HepG2 (cell line): ENCODE results near the gene C22orf31. TPM values are rescaled to one million over a fixed set of nuclear protein-coding genes. Genes with fewer than 3 reads are reported as not detected.

ENCODE experiments used
- AGO1 ChIP-seq: fragments of 200-400 bp; formaldehyde crosslinking; IDR thresholded peaks from 2 replicates; pipeline ENCODE4 v1.6.1; 2017; ENCODE audit warnings: mild to moderate bottlenecking, low read depth, low read length, moderate library complexity; ENCODE audit not compliant: poor library complexity, severe bottlenecking
- CEBPG ChIP-seq: IDR thresholded peaks from 2 replicates; pipeline ENCODE4 v1.6.1; 2016
- FOSL1 ChIP-seq: sonication (generic); formaldehyde crosslinking; IDR thresholded peaks from 2 replicates; pipeline ENCODE4 v1.9.0; 2021; ENCODE audit warnings: missing genetic modification reagents, borderline replicate concordance
- GPN1 ChIP-seq: sonication (generic); formaldehyde crosslinking; IDR thresholded peaks from 2 replicates; pipeline ENCODE4 v1.5.1; 2020; ENCODE audit warnings: missing genetic modification reagents, borderline replicate concordance
- HOXA3 ChIP-seq: sonication (generic); formaldehyde crosslinking; IDR thresholded peaks from 2 replicates; pipeline ENCODE4 v1.5.0; 2020; ENCODE audit warnings: missing genetic modification reagents
- MXD1 ChIP-seq: sonication (generic); formaldehyde crosslinking; IDR thresholded peaks from 2 replicates; pipeline ENCODE4 v1.4.0; 2020; ENCODE audit warnings: mild to moderate bottlenecking, missing genetic modification reagents
- NFRKB ChIP-seq: fragments of 450-650 bp; IDR thresholded peaks from 2 replicates; pipeline ENCODE4 v1.6.1; 2017
- PHF5A ChIP-seq: IDR thresholded peaks from one replicate; pipeline ENCODE4 v1.6.1; 2018; ENCODE audit warnings: low read depth, missing genetic modification reagents; ENCODE audit not compliant: unreplicated experiment
- PPARG ChIP-seq: conservative IDR thresholded peaks from 2 replicates; pipeline ENCODE4 v1.6.1; 2016; ENCODE audit warnings: missing biosample characterization, missing genetic modification reagents
- RAD21 ChIP-seq: fragments of 450-650 bp; formaldehyde crosslinking; IDR thresholded peaks from 2 replicates; pipeline ENCODE4 v1.5.0; 2020; ENCODE audit warnings: mild to moderate bottlenecking
- RFX5 ChIP-seq: IDR thresholded peaks from 2 replicates; pipeline ENCODE4 v1.6.1; 2011; ENCODE audit warnings: low read depth, low read length, improper control_type of control experiment
- SKI ChIP-seq: fragments of 450-650 bp; IDR thresholded peaks from one replicate; pipeline ENCODE4 v1.6.1; 2018; ENCODE audit warnings: mild to moderate bottlenecking; ENCODE audit not compliant: partially characterized antibody
- TIGD3 ChIP-seq: sonication (generic); formaldehyde crosslinking; IDR thresholded peaks from 2 replicates; pipeline ENCODE4 v1.5.1; 2020; ENCODE audit warnings: mild to moderate bottlenecking, missing genetic modification reagents, borderline replicate concordance
- ZNF253 ChIP-seq: sonication (generic); formaldehyde crosslinking; IDR thresholded peaks from 2 replicates; pipeline ENCODE4 v1.8.0; 2022; ENCODE audit warnings: mild to moderate bottlenecking, missing genetic modification reagents, borderline replicate concordance
- ZNF333 ChIP-seq: sonication (generic); formaldehyde crosslinking; IDR thresholded peaks from 2 replicates; pipeline ENCODE4 v1.4.0; 2020; ENCODE audit warnings: mild to moderate bottlenecking, missing genetic modification reagents, borderline replicate concordance
- ZNF430 ChIP-seq: sonication (generic); formaldehyde crosslinking; IDR thresholded peaks from 2 replicates; pipeline ENCODE4 v1.9.0; 2021; ENCODE audit warnings: mild to moderate bottlenecking, missing genetic modification reagents
- ZNF562 ChIP-seq: sonication (generic); formaldehyde crosslinking; IDR thresholded peaks from 2 replicates; pipeline ENCODE4 v1.8.0; 2022; ENCODE audit warnings: missing genetic modification reagents, borderline replicate concordance
- ZNF710 ChIP-seq: sonication (generic); formaldehyde crosslinking; IDR thresholded peaks from 2 replicates; pipeline ENCODE4 v1.5.0; 2020; ENCODE audit warnings: mild to moderate bottlenecking, missing genetic modification reagents, borderline replicate concordance
- polyA plus RNA-seq, 8 experiments: library from polyadenylated mRNA; depleted of rRNA in 3 of 8; stranded (reverse) in 7 of 8; unstranded in 1 of 8; fragments of >200 nt; fragmentation: Illumina TruSeq in 4 of 8; extraction: Trizol in 4 of 8; gene quantifications; 2 replicates each; pipeline versions ENCODE4 v1.2.1 to v1.2.3, GENCODE V29; 2011 to 2016; ENCODE audit warnings: low read depth in 4 of 8, missing spikeins in 1 of 8, mixed read lengths in 1 of 8; ENCODE audit not compliant: insufficient read depth in 1 of 8
- total RNA-seq, 5 experiments: library from RNA; depleted of rRNA; stranded (reverse); fragments of >200 nt; fragmentation: Illumina TruSeq; extraction: Trizol; gene quantifications; 2 replicates each; pipeline ENCODE4 v1.2.3, GENCODE V29; 2016; ENCODE audit warnings: low read depth in 1 of 5
- TF ChIP-seq, protein P1 (sequence below): sonication (generic); formaldehyde crosslinking; IDR thresholded peaks from 2 replicates; pipeline ENCODE4 v1.4.0; 2020; ENCODE audit warnings: missing genetic modification reagents
- TF ChIP-seq, protein P2 (sequence below): sonication (generic); formaldehyde crosslinking; IDR thresholded peaks from 2 replicates; pipeline ENCODE4 v1.4.0; 2020; ENCODE audit warnings: mild to moderate bottlenecking, missing genetic modification reagents
- TF ChIP-seq, protein P3 (sequence below): sonication (generic); formaldehyde crosslinking; IDR thresholded peaks from 2 replicates; pipeline ENCODE4 v1.4.0; 2020; ENCODE audit warnings: mild to moderate bottlenecking, low read depth, missing genetic modification reagents

The C22orf31 gene
- total and polyA plus RNA-seq, 2 of the 13 experiments (the other 11 are each of a cell fraction or from before 2014, with no cell fraction given), result not detected

- peak; percentile 57; the same call in 1 of the 2 replicates for TF ChIP-seq ZNF710 (CRISPR knock-in tag)
- peak; percentile 56 for TF ChIP-seq PPARG (CRISPR knock-in tag)
- TF ChIP-seq, protein P1, sequence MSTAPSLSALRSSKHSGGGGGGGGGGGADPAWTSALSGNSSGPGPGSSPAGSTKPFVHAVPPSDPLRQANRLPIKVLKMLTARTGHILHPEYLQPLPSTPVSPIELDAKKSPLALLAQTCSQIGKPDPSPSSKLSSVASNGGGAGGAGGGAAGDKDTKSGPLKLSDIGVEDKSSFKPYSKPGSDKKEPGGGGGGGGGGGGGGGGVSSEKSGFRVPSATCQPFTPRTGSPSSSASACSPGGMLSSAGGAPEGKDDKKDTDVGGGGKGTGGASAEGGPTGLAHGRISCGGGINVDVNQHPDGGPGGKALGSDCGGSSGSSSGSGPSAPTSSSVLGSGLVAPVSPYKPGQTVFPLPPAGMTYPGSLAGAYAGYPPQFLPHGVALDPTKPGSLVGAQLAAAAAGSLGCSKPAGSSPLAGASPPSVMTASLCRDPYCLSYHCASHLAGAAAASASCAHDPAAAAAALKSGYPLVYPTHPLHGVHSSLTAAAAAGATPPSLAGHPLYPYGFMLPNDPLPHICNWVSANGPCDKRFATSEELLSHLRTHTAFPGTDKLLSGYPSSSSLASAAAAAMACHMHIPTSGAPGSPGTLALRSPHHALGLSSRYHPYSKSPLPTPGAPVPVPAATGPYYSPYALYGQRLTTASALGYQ (CRISPR knock-in tag), result peak; percentile 84; the same call in 1 of the 2 replicates
- no peak for TF ChIP-seq PHF5A (CRISPR knock-in tag)
- peak; percentile 45 for TF ChIP-seq CEBPG
- TF ChIP-seq TIGD3 (CRISPR knock-in tag), result no peak
- TF ChIP-seq GPN1 (CRISPR knock-in tag), result no peak
- no peak; the same call in 1 of the 2 replicates for TF ChIP-seq MXD1 (CRISPR knock-in tag)
- no peak for TF ChIP-seq AGO1
- peak; percentile 92 for TF ChIP-seq HOXA3
- TF ChIP-seq ZNF562 (CRISPR knock-in tag), result no peak
- TF ChIP-seq FOSL1 (CRISPR knock-in tag), result no peak; the same call in 1 of the 2 replicates
- TF ChIP-seq, protein P2, sequence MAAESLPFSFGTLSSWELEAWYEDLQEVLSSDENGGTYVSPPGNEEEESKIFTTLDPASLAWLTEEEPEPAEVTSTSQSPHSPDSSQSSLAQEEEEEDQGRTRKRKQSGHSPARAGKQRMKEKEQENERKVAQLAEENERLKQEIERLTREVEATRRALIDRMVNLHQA (CRISPR knock-in tag), result no peak
- no peak for TF ChIP-seq SKI
- TF ChIP-seq ZNF253 (CRISPR knock-in tag), result no peak
- TF ChIP-seq NFRKB, result no peak
- no peak for TF ChIP-seq ZNF430 (CRISPR knock-in tag)
- TF ChIP-seq, protein P3, sequence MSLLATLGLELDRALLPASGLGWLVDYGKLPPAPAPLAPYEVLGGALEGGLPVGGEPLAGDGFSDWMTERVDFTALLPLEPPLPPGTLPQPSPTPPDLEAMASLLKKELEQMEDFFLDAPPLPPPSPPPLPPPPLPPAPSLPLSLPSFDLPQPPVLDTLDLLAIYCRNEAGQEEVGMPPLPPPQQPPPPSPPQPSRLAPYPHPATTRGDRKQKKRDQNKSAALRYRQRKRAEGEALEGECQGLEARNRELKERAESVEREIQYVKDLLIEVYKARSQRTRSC (CRISPR knock-in tag), result 0 out of 2 replicates have a peak, but pooled peaks have one; percentile 77
- TF ChIP-seq RFX5, result no peak
- TF ChIP-seq RAD21 (CRISPR knock-in tag), result peak; percentile 42; the same call in 1 of the 2 replicates
- TF ChIP-seq ZNF333 (CRISPR knock-in tag), result 0 out of 2 replicates have a peak, but pooled peaks have one; percentile 37
These were observed 30.9 kb downstream of the C22orf31 start (continued) for GRCh38 chr22:29030618-29031226.
